Liver (tissue), 9 donors: ENCODE measurements around the gene TMEM182. TPM values are rescaled to one million over a fixed set of nuclear protein-coding genes. Genes with fewer than 3 reads are reported as not detected.

Source experiments
- DNase-seq: peaks from one replicate; pipeline ENCODE4 v3.0.0-alpha.2; 2017; ENCODE audit warnings: low spot score
- H3K27ac ChIP-seq, 2 donors: one replicate each; pipeline ENCODE4 v1.7.0; 2013; ENCODE audit warnings: inconsistent platforms in 2 of 2, low read length in 2 of 2, control low read depth in 1 of 2, low read depth in 1 of 2, mild to moderate bottlenecking in 1 of 2
- H3K27me3 ChIP-seq, 4 donors: one replicate each; pipeline versions ENCODE4 v1.6.1 to v1.7.0; 2013; ENCODE audit warnings: low read length in 3 of 4, inconsistent platforms in 1 of 4, mild to moderate bottlenecking in 1 of 4, moderate library complexity in 1 of 4; ENCODE audit not compliant: control insufficient read depth in 4 of 4, insufficient read depth in 4 of 4
- H3K36me3 ChIP-seq, 4 donors: one replicate each; pipeline versions ENCODE4 v1.6.1 to v1.7.0; 2013; ENCODE audit warnings: low read length in 3 of 4, mild to moderate bottlenecking in 3 of 4, low read depth in 1 of 4, moderate library complexity in 1 of 4; ENCODE audit not compliant: control insufficient read depth in 4 of 4, insufficient read depth in 3 of 4
- H3K4me1 ChIP-seq, 4 donors: one replicate each; pipeline versions ENCODE4 v1.6.1 to v1.7.0; 2013; ENCODE audit warnings: low read length in 3 of 4, mild to moderate bottlenecking in 3 of 4, moderate library complexity in 1 of 4; ENCODE audit not compliant: control insufficient read depth in 4 of 4, insufficient read depth in 4 of 4
- H3K4me3 ChIP-seq, 3 donors: one replicate each; pipeline versions ENCODE4 v1.6.1 to v1.7.0; 2013; ENCODE audit warnings: low read length in 3 of 3, control low read depth in 1 of 3, low read depth in 1 of 3, mild to moderate bottlenecking in 1 of 3
- H3K9ac ChIP-seq, 2 donors: one replicate each; pipeline ENCODE4 v1.7.0; 2013; ENCODE audit warnings: low read length in 2 of 2, mild to moderate bottlenecking in 2 of 2, moderate library complexity in 2 of 2, control low read depth in 1 of 2, low read depth in 1 of 2
- H3K9me3 ChIP-seq, 4 donors: one replicate each; pipeline versions ENCODE4 v1.6.1 to v1.7.0; 2013; ENCODE audit warnings: low read length in 3 of 4; ENCODE audit not compliant: control insufficient read depth in 4 of 4
- ATF3 ChIP-seq: IDR thresholded peaks from 2 replicates; pipeline ENCODE4 v1.6.1; 2016; ENCODE audit warnings: antibody characterized with exemption
- CTCF ChIP-seq: fragments of 150-350 bp; IDR thresholded peaks from 2 replicates; pipeline ENCODE4 v1.5.1; 2017; ENCODE audit warnings: improper control_type of control experiment, low read depth, low read length; ENCODE audit not compliant: missing input control
- EGR1 ChIP-seq, 2 donors: IDR thresholded peaks; 2 replicates each; pipeline ENCODE4 v1.6.1; 2016 to 2018; ENCODE audit warnings: antibody characterized with exemption in 2 of 2, low read depth in 2 of 2
- FOXA1 ChIP-seq: IDR thresholded peaks from 2 replicates; pipeline ENCODE4 v1.6.1; 2016; ENCODE audit warnings: antibody characterized with exemption
- FOXA2 ChIP-seq: IDR thresholded peaks from 2 replicates; pipeline ENCODE4 v1.6.1; 2016; ENCODE audit warnings: antibody characterized with exemption
- GABPA ChIP-seq, 2 donors: IDR thresholded peaks in 1 of 2; conservative IDR thresholded peaks in 1 of 2; 2 replicates each; pipeline ENCODE4 v1.6.1; 2016; ENCODE audit warnings: antibody characterized with exemption in 2 of 2, mild to moderate bottlenecking in 1 of 2, moderate library complexity in 1 of 2
- HNF4A ChIP-seq, 2 donors: conservative IDR thresholded peaks; 2 replicates each; pipeline ENCODE4 v1.6.1; 2016; ENCODE audit warnings: antibody characterized with exemption in 2 of 2, mild to moderate bottlenecking in 2 of 2
- HNF4G ChIP-seq: IDR thresholded peaks from 2 replicates; pipeline ENCODE4 v1.6.1; 2016; ENCODE audit warnings: antibody characterized with exemption
- MAX ChIP-seq: IDR thresholded peaks from 2 replicates; pipeline ENCODE4 v1.6.1; 2016; ENCODE audit warnings: antibody characterized with exemption
- RAD21 ChIP-seq, 2 donors: IDR thresholded peaks; 2 replicates each; pipeline ENCODE4 v1.6.1; 2016; ENCODE audit warnings: antibody characterized with exemption in 2 of 2, mild to moderate bottlenecking in 2 of 2
- RXRA ChIP-seq, 2 donors: IDR thresholded peaks; 2 replicates each; pipeline ENCODE4 v1.6.1; 2017 to 2018; ENCODE audit warnings: antibody characterized with exemption in 2 of 2, mild to moderate bottlenecking in 1 of 2
- SP1 ChIP-seq: IDR thresholded peaks from 2 replicates; pipeline ENCODE4 v1.6.1; 2018; ENCODE audit warnings: antibody characterized with exemption, mild to moderate bottlenecking
- YY1 ChIP-seq: IDR thresholded peaks from 2 replicates; pipeline ENCODE4 v1.6.1; 2016; ENCODE audit warnings: antibody characterized with exemption, mild to moderate bottlenecking
- WGBS: extraction: QIAGEN DNeasy Blood & Tissue Kit; methylation state at CpG from one replicate; pipeline ENCODE4 v1.1.7; 2013; 5-methylcytosine and 5-hydroxymethylcytosine counted together
- polyA plus RNA-seq, 2 donors: library from polyadenylated mRNA; stranded (reverse) in 1 of 2; unstranded in 1 of 2; fragments of 200-250 nt in 1 of 2; fragments of >200 nt in 1 of 2; fragmentation: Nextera tagmentation in 1 of 2; extraction: Ambion mirVana in 1 of 2; gene quantifications; one replicate each; pipeline versions ENCODE4 v1.2.1 to v1.2.3, GENCODE V29; 2013 to 2015
- total RNA-seq, 2 donors: library from RNA; depleted of rRNA; stranded (reverse); fragments of >200 nt; gene quantifications; one replicate each; pipeline ENCODE4 v1.2.3, GENCODE V29; 2014
- donor health status: healthy.
- donor health status: healthy.
- donor health status: healthy.
- donor health status: healthy.
- donor health status: healthy.

Gene TMEM182
- total and polyA plus RNA-seq, 4 donors: 2.8 to 12.5 (median 5.1) TPM

GRCh38 chr2:102755284-102755683 lies 6.5 kb upstream of the TMEM182 start:
- Histone ChIP-seq H3K4me1 (peaks cover 1 to 21% (median 12%) of the 10 kb centered on the region in 4 donors), H3K27ac (peak overlapping the region; percentile 27 to 48), H3K36me3 (no peaks in the 10 kb centered on the region), H3K4me3 (no peak overlapping the region), H3K9ac (peak overlapping the region in 1 of 2 donors; percentile 28), H3K27me3 (no peaks in the 10 kb centered on the region), H3K9me3 (no peaks in the 10 kb centered on the region)
- DNase-seq: no peak
- TF ChIP-seq HNF4A (conservative IDR thresholded peaks at IDR 0.05) (peak in 1 of 2 donors; percentile 46), MAX (no peak)
- 46% methylated on average over 4 of the region's 4 CpGs for WGBS

GRCh38 chr2:102758439-102758838 lies 3.4 kb upstream of the TMEM182 start:
- no peak for DNase-seq

GRCh38 chr2:102764083-102764482 lies 2.3 kb downstream of the TMEM182 start:
- no peaks in the 10 kb centered on the region for H3K36me3 ChIP-seq
- 93% methylated on average over 6 of the region's 6 CpGs for whole genome bisulfite sequencing
- TF ChIP-seq HNF4G: no peak
- TF ChIP-seq FOXA1: no peak
- TF ChIP-seq CTCF: no peak

More at GRCh38 chr2:102758439-102758838, 3.4 kb upstream of the TMEM182 start:
- Histone ChIP-seq H3K9ac (no peak overlapping the region), H3K27me3 (no peaks in the 10 kb centered on the region), H3K36me3 (no peaks in the 10 kb centered on the region), H3K27ac (no peak overlapping the region), H3K4me1 (peaks cover 1 to 21% (median 12%) of the 10 kb centered on the region in 4 donors), H3K9me3 (no peaks in the 10 kb centered on the region), H3K4me3 (no peak overlapping the region)
- TF ChIP-seq ATF3: no peak
- TF ChIP-seq HNF4A (conservative IDR thresholded peaks at IDR 0.05): no peak
- TF ChIP-seq YY1: peak; percentile 39
- no peak for TF ChIP-seq RAD21 (IDR thresholded peaks at IDR 0.05)
- TF ChIP-seq MAX: peak; percentile 15
- peak in 1 of 2 donors; percentile 52 for TF ChIP-seq RXRA (IDR thresholded peaks at IDR 0.05)
- no peak for TF ChIP-seq GABPA (IDR thresholded peaks at IDR 0.05 in 1 of 2, conservative IDR thresholded peaks at IDR 0.05 in 1 of 2)
- no peak for TF ChIP-seq FOXA1
- TF ChIP-seq EGR1 (IDR thresholded peaks at IDR 0.05; ENCODE audit: low read depth in 2 of 2): no peak
- no peak for TF ChIP-seq HNF4G
- TF ChIP-seq FOXA2: no peak
- TF ChIP-seq SP1: no peak

More at GRCh38 chr2:102764083-102764482, 2.3 kb downstream of the TMEM182 start:
- Histone ChIP-seq H3K9me3 (no peaks in the 10 kb centered on the region), H3K27me3 (no peaks in the 10 kb centered on the region), H3K27ac (no peak overlapping the region), H3K9ac (no peak overlapping the region), H3K4me3 (no peak overlapping the region), H3K4me1 (peaks cover 0 to 7% (median 3%) of the 10 kb centered on the region in 4 donors)
- no peak for DNase-seq
